ENCODE data around the gene RINL.
A peak's percentile ranks its signal among the peaks of the same experiment; 100 is the strongest.
"Not testable (repeated sequence)": the region's sequence is repeated elsewhere in the genome, so short reads cannot be mapped to it uniquely, and the experiment has no call there.

The RINL gene

GRCh38 chr19:38856813-38857212 is 21.3 kb downstream of the RINL start:
- Histone ChIP-seq H3K9me3 (ENCODE audit: insufficient read depth, low read depth, low read length) (no peaks in the 10 kb centered on the region), H2AFZ (ENCODE audit: low read length) (no peak overlapping the region), H3K9ac (ENCODE audit: low read depth, low read length, poor library complexity, severe bottlenecking) (no peak overlapping the region), H3K9me2 (replicated peaks; ENCODE audit: low read depth, low read length) (no peaks in the 10 kb centered on the region), H3K4me1 (ENCODE audit: insufficient read depth, low read length, poor library complexity, severe bottlenecking) (peaks cover 9% of the 10 kb centered on the region), H3K4me3 (ENCODE audit: low read length, poor library complexity, severe bottlenecking) (no peak overlapping the region), H4K20me1 (ENCODE audit: insufficient read depth, low read length, poor library complexity, severe bottlenecking) (no peaks in the 10 kb centered on the region), H3K4me2 (ENCODE audit: low read depth, low read length, poor library complexity, severe bottlenecking) (no peak overlapping the region), H3K79me2 (ENCODE audit: insufficient read depth, low read length) (peaks cover 8% of the 10 kb centered on the region; the same call in 1 of the 2 replicates), H3K36me3 (ENCODE audit: insufficient read depth, low read length) (no peaks in the 10 kb centered on the region), H3F3A (ENCODE audit: low read depth) (no peaks in the 10 kb centered on the region), H3K27me3 (ENCODE audit: insufficient read depth, low read length, poor library complexity, severe bottlenecking) (no peaks in the 10 kb centered on the region)
- TF ChIP-seq EZH2phosphoT487 (IDR thresholded peaks at IDR 0.05; ENCODE audit: borderline replicate concordance) (no peak), CTCF (conservative IDR thresholded peaks at IDR 0.05; ENCODE audit: low read length) (no peak)

GRCh38 chr19:38855751-38856150 is 22.3 kb downstream of the RINL start:
- not testable (repeated sequence) for H3K9me2 ChIP-seq (replicated peaks; ENCODE audit: low read depth, low read length); H3K9ac ChIP-seq (ENCODE audit: low read depth, low read length, poor library complexity, severe bottlenecking); H3K27me3 ChIP-seq (ENCODE audit: insufficient read depth, low read length, poor library complexity, severe bottlenecking); H2AFZ ChIP-seq (ENCODE audit: low read length); H3K4me3 ChIP-seq (ENCODE audit: low read length, poor library complexity, severe bottlenecking); H3K4me2 ChIP-seq (ENCODE audit: low read depth, low read length, poor library complexity, severe bottlenecking); H4K20me1 ChIP-seq (ENCODE audit: insufficient read depth, low read length, poor library complexity, severe bottlenecking); H3K9me3 ChIP-seq (ENCODE audit: insufficient read depth, low read depth, low read length); H3F3A ChIP-seq (ENCODE audit: low read depth); H3K36me3 ChIP-seq (ENCODE audit: insufficient read depth, low read length)
- peaks cover 15% of the 10 kb centered on the region for H3K79me2 ChIP-seq (ENCODE audit: insufficient read depth, low read length)
- H3K4me1 ChIP-seq (ENCODE audit: insufficient read depth, low read length, poor library complexity, severe bottlenecking), result peaks cover 16% of the 10 kb centered on the region

DNA sequence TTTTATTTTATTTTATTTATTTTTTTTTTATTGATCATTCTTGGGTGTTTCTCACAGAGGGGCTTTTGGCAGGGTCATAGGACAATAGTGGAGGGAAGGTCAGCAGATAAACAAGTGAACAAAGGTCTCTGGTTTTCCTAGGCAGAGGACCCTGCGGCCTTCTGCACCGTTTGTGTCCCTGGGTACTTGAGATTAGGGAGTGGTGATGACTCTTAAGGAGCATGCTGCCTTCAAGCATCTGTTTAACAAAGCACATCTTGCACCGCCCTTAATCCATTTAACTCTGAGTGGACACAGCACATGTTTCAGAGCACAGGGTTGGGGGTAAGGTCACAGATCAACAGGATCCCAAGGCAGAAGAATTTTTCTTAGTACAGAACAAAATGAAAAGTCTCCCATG is 23.1 kb downstream of the RINL start:
- H3F3A ChIP-seq (ENCODE audit: low read depth); H3K9me2 ChIP-seq (replicated peaks; ENCODE audit: low read depth, low read length); H3K36me3 ChIP-seq (ENCODE audit: insufficient read depth, low read length); H3K4me3 ChIP-seq (ENCODE audit: low read length, poor library complexity, severe bottlenecking); H4K20me1 ChIP-seq (ENCODE audit: insufficient read depth, low read length, poor library complexity, severe bottlenecking); H3K9me3 ChIP-seq (ENCODE audit: insufficient read depth, low read depth, low read length); H3K4me2 ChIP-seq (ENCODE audit: low read depth, low read length, poor library complexity, severe bottlenecking); H3K9ac ChIP-seq (ENCODE audit: low read depth, low read length, poor library complexity, severe bottlenecking); H2AFZ ChIP-seq (ENCODE audit: low read length); H3K27me3 ChIP-seq (ENCODE audit: insufficient read depth, low read length, poor library complexity, severe bottlenecking): not testable (repeated sequence)
- H3K4me1 ChIP-seq (ENCODE audit: insufficient read depth, low read length, poor library complexity, severe bottlenecking), result peaks cover 17% of the 10 kb centered on the region
- peaks cover 15% of the 10 kb centered on the region for H3K79me2 ChIP-seq (ENCODE audit: insufficient read depth, low read length)

DNA sequence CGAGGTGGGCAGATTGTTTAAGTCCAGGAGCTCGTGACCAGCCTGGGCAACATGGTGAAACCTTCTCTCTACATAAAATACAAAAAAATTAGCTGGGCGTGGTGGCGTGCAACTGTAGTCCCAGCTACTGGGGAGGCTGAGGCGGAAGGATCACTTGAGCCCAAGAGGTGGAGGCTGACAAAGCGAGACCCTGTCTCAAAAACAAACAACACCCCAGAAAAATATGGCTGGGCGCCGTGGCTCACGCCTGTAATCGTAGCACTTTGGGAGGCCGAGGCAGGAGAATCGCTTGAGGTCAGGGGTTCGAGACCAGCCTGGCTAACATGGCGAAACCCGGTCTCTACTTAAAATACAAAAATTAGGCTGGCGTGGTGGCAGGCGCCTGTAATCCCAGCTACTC is 24.9 kb downstream of the RINL start:
- no peak for TF ChIP-seq CTCF (conservative IDR thresholded peaks at IDR 0.05; ENCODE audit: low read length)
- no peak for TF ChIP-seq EZH2phosphoT487 (IDR thresholded peaks at IDR 0.05; ENCODE audit: borderline replicate concordance)
- peaks cover 4% of the 10 kb centered on the region for H3K27me3 ChIP-seq (ENCODE audit: insufficient read depth, low read length, poor library complexity, severe bottlenecking)
- H3K36me3 ChIP-seq (ENCODE audit: insufficient read depth, low read length), result 0 out of 2 replicates have a peak, but pooled peaks cover 4% of the 10 kb centered on the region
- H3K4me1 ChIP-seq (ENCODE audit: insufficient read depth, low read length, poor library complexity, severe bottlenecking), result peaks cover 17% of the 10 kb centered on the region
- H3F3A ChIP-seq (ENCODE audit: low read depth), result no peaks in the 10 kb centered on the region
- H3K4me2 ChIP-seq (ENCODE audit: low read depth, low read length, poor library complexity, severe bottlenecking), result peak overlapping the region; percentile 97
- H3K9me3 ChIP-seq (ENCODE audit: insufficient read depth, low read depth, low read length), result no peaks in the 10 kb centered on the region
- H3K4me3 ChIP-seq (ENCODE audit: low read length, poor library complexity, severe bottlenecking), result peak overlapping the region; percentile 93
- peak overlapping the region; percentile 89 for H3K9ac ChIP-seq (ENCODE audit: low read depth, low read length, poor library complexity, severe bottlenecking)
- peaks cover 9% of the 10 kb centered on the region for H4K20me1 ChIP-seq (ENCODE audit: insufficient read depth, low read length, poor library complexity, severe bottlenecking)
- H2AFZ ChIP-seq (ENCODE audit: low read length), result no peak overlapping the region
- H3K9me2 ChIP-seq (replicated peaks; ENCODE audit: low read depth, low read length), result no peaks in the 10 kb centered on the region
- H3K79me2 ChIP-seq (ENCODE audit: insufficient read depth, low read length), result peaks cover 25% of the 10 kb centered on the region

Data from Loucy (cell line).